ENCODE measurements around the gene KRTAP21-2. TPM values are rescaled to one million over a fixed set of nuclear protein-coding genes. Genes with fewer than 3 reads are reported as not detected.

Gene KRTAP21-2
- total RNA-seq, 4 donors from 2014 or later: 1.7 TPM; not detected in 3

GRCh38 chr21:30707409-30707808 lies 39.6 kb downstream of the KRTAP21-2 start:
- no peak for DNase-seq (ENCODE audit: low spot score in 2 of 2)
- intact Hi-C loops (cut with DNase I; ENCODE audit: low total_unique reads): no loop called here
- H3K4me3 ChIP-seq (ENCODE audit: low read depth, poor library complexity, severe bottlenecking): no peak overlapping the region
- TF ChIP-seq POLR2A (IDR thresholded peaks at IDR 0.05): no peak
- TF ChIP-seq, protein P1, sequence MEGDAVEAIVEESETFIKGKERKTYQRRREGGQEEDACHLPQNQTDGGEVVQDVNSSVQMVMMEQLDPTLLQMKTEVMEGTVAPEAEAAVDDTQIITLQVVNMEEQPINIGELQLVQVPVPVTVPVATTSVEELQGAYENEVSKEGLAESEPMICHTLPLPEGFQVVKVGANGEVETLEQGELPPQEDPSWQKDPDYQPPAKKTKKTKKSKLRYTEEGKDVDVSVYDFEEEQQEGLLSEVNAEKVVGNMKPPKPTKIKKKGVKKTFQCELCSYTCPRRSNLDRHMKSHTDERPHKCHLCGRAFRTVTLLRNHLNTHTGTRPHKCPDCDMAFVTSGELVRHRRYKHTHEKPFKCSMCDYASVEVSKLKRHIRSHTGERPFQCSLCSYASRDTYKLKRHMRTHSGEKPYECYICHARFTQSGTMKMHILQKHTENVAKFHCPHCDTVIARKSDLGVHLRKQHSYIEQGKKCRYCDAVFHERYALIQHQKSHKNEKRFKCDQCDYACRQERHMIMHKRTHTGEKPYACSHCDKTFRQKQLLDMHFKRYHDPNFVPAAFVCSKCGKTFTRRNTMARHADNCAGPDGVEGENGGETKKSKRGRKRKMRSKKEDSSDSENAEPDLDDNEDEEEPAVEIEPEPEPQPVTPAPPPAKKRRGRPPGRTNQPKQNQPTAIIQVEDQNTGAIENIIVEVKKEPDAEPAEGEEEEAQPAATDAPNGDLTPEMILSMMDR (IDR thresholded peaks at IDR 0.05): no peak

Other genes starting within 250 kb of the KRTAP21-2 start
- gene KRTAP19-5, start 245.1 kb downstream of the KRTAP21-2 start, total RNA-seq: 10 to 100 TPM in 2 of 4 donors, not detected in 2; 12.7 to 57.9 TPM
- not detected for gene KRTAP19-6, start 205.4 kb downstream of the KRTAP21-2 start, total RNA-seq
- 1 to 10 TPM in 1 of 4 donors, not detected in 3; 1.5 TPM for gene KRTAP19-7, start 185.9 kb downstream of the KRTAP21-2 start, total RNA-seq
- gene KRTAP22-2, start 156.9 kb downstream of the KRTAP21-2 start, total RNA-seq: not detected
- gene KRTAP6-3, start 154.8 kb downstream of the KRTAP21-2 start, total RNA-seq: not detected
- not detected for gene KRTAP6-2, start 148.4 kb downstream of the KRTAP21-2 start, total RNA-seq
- not detected for gene KRTAP22-1, start 146.2 kb downstream of the KRTAP21-2 start, total RNA-seq
- gene KRTAP6-1, start 133.3 kb downstream of the KRTAP21-2 start, total RNA-seq: 10 to 100 TPM in 1 of 4 donors, not detected in 3; 14.9 TPM
- gene KRTAP20-1, start 130.8 kb downstream of the KRTAP21-2 start, total RNA-seq: not detected
- gene KRTAP20-4, start 126.6 kb downstream of the KRTAP21-2 start, total RNA-seq: not detected
- 10 to 100 TPM in 1 of 4 donors, 1 to 10 TPM in 1, not detected in 2; 3.2 to 12.9 TPM for gene KRTAP20-2, start 112.1 kb downstream of the KRTAP21-2 start, total RNA-seq
- gene KRTAP20-3, start 104.4 kb downstream of the KRTAP21-2 start, total RNA-seq: not detected
- not detected for gene KRTAP21-3, start 28.5 kb downstream of the KRTAP21-2 start, total RNA-seq
- not detected for gene KRTAP21-1, start 8.2 kb upstream of the KRTAP21-2 start, total RNA-seq
- 10 to 100 TPM in 1 of 4 donors, not detected in 3; 40.1 TPM for gene KRTAP8-1, start 66.0 kb upstream of the KRTAP21-2 start, total RNA-seq
- 10 to 100 TPM in 1 of 4 donors, 1 to 10 TPM in 2, not detected in 1; 1.3 to 22.2 (median 4.4) TPM for gene KRTAP7-1, start 82.5 kb upstream of the KRTAP21-2 start, total RNA-seq
- 10 to 100 TPM in 1 of 4 donors, 1 to 10 TPM in 2, not detected in 1; 2.5 to 71.2 (median 3.2) TPM for gene KRTAP11-1, start 134.3 kb upstream of the KRTAP21-2 start, total RNA-seq